Measurements from ENCODE around the gene CD274.
A peak's percentile ranks its signal among the peaks of the same experiment; 100 is the strongest.
"Not testable (repeated sequence)": the region's sequence is repeated elsewhere in the genome, so short reads cannot be mapped to it uniquely, and the experiment has no call there.

CD274 gene

GRCh38 chr9:5430912-5431311, 19.4 kb upstream of the CD274 start:
- Histone ChIP-seq H3K27me3 (ENCODE audit: insufficient read depth, low read length, poor library complexity) (no peaks in the 10 kb centered on the region), H3K9ac (ENCODE audit: low read depth, low read length) (no peak overlapping the region), H3K4me1 (ENCODE audit: insufficient read depth, low read length) (peaks cover under 1% of the 10 kb centered on the region; the same call in 1 of the 2 replicates), H3K4me2 (ENCODE audit: insufficient read depth, low read length) (no peak overlapping the region), H3K9me3 (ENCODE audit: insufficient read depth, low read length, severe bottlenecking) (peaks cover 5% of the 10 kb centered on the region), H4K20me1 (ENCODE audit: insufficient read depth, low read length) (no peaks in the 10 kb centered on the region), H2AFZ (ENCODE audit: low read depth, low read length) (no peak overlapping the region), H3K4me3 (ENCODE audit: low read depth in 1 of 2, low read length in 2 of 2) (no peak overlapping the region), H3K27ac (ENCODE audit: low read length) (no peak overlapping the region), H3K79me2 (ENCODE audit: insufficient read depth, low read length) (no peaks in the 10 kb centered on the region), H3K36me3 (ENCODE audit: insufficient read depth, low read length) (peaks cover 14% of the 10 kb centered on the region)
- DNase-seq = no peak
- no peak for ATAC-seq (ENCODE audit: insufficient read depth, low read depth)
- TF ChIP-seq EZH2 (IDR thresholded peaks at IDR 0.05; ENCODE audit: borderline replicate concordance, low read depth, low read length, severe bottlenecking) = no peak
- TF ChIP-seq CTCF (IDR thresholded peaks at IDR 0.05; ENCODE audit: borderline replicate concordance, extremely low read depth, low read length, poor library complexity, severe bottlenecking) = no peak

- H4K20me1 ChIP-seq (ENCODE audit: insufficient read depth, low read length); H3K9ac ChIP-seq (ENCODE audit: low read depth, low read length); DNase-seq; H3K27me3 ChIP-seq (ENCODE audit: insufficient read depth, low read length, poor library complexity); ATAC-seq (ENCODE audit: insufficient read depth, low read depth); H3K9me3 ChIP-seq (ENCODE audit: insufficient read depth, low read length, severe bottlenecking); H2AFZ ChIP-seq (ENCODE audit: low read depth, low read length); H3K4me3 ChIP-seq (ENCODE audit: low read depth in 1 of 2, low read length in 2 of 2); H3K79me2 ChIP-seq (ENCODE audit: insufficient read depth, low read length); H3K27ac ChIP-seq (ENCODE audit: low read length); H3K4me2 ChIP-seq (ENCODE audit: insufficient read depth, low read length): not testable (repeated sequence)
- Histone ChIP-seq H3K36me3 (ENCODE audit: insufficient read depth, low read length) (peaks cover 20% of the 10 kb centered on the region), H3K4me1 (ENCODE audit: insufficient read depth, low read length) (peaks cover 14% of the 10 kb centered on the region)
These were observed 17.5 kb upstream of the CD274 start for GRCh38 chr9:5432890-5433289.

GRCh38 chr9:5433328-5433727, 17.0 kb upstream of the CD274 start:
- H3K36me3 ChIP-seq (ENCODE audit: insufficient read depth, low read length) = peaks cover 20% of the 10 kb centered on the region
- not testable (repeated sequence) for ATAC-seq (ENCODE audit: insufficient read depth, low read depth); H3K79me2 ChIP-seq (ENCODE audit: insufficient read depth, low read length); H3K27ac ChIP-seq (ENCODE audit: low read length); H2AFZ ChIP-seq (ENCODE audit: low read depth, low read length); H3K27me3 ChIP-seq (ENCODE audit: insufficient read depth, low read length, poor library complexity); H3K9ac ChIP-seq (ENCODE audit: low read depth, low read length); DNase-seq; H3K9me3 ChIP-seq (ENCODE audit: insufficient read depth, low read length, severe bottlenecking); H3K4me3 ChIP-seq (ENCODE audit: low read depth in 1 of 2, low read length in 2 of 2); H4K20me1 ChIP-seq (ENCODE audit: insufficient read depth, low read length); H3K4me2 ChIP-seq (ENCODE audit: insufficient read depth, low read length)
- peaks cover 19% of the 10 kb centered on the region for H3K4me1 ChIP-seq (ENCODE audit: insufficient read depth, low read length)

- Histone ChIP-seq H3K4me1 (ENCODE audit: insufficient read depth, low read length) (peaks cover 26% of the 10 kb centered on the region), H3K36me3 (ENCODE audit: insufficient read depth, low read length) (peaks cover 20% of the 10 kb centered on the region)
- not testable (repeated sequence) for H2AFZ ChIP-seq (ENCODE audit: low read depth, low read length); ATAC-seq (ENCODE audit: insufficient read depth, low read depth); H3K79me2 ChIP-seq (ENCODE audit: insufficient read depth, low read length); H4K20me1 ChIP-seq (ENCODE audit: insufficient read depth, low read length); H3K9me3 ChIP-seq (ENCODE audit: insufficient read depth, low read length, severe bottlenecking); H3K4me2 ChIP-seq (ENCODE audit: insufficient read depth, low read length); DNase-seq; H3K27me3 ChIP-seq (ENCODE audit: insufficient read depth, low read length, poor library complexity); H3K9ac ChIP-seq (ENCODE audit: low read depth, low read length); H3K4me3 ChIP-seq (ENCODE audit: low read depth in 1 of 2, low read length in 2 of 2); H3K27ac ChIP-seq (ENCODE audit: low read length)
These were observed 16.2 kb upstream of the CD274 start for GRCh38 chr9:5433841-5434810.

- Histone ChIP-seq H3K9me3 (ENCODE audit: insufficient read depth, low read length, severe bottlenecking) (peaks cover 5% of the 10 kb centered on the region), H3K36me3 (ENCODE audit: insufficient read depth, low read length) (peaks cover 20% of the 10 kb centered on the region), H3K27ac (ENCODE audit: low read length) (no peak overlapping the region), H4K20me1 (ENCODE audit: insufficient read depth, low read length) (no peaks in the 10 kb centered on the region), H2AFZ (ENCODE audit: low read depth, low read length) (no peak overlapping the region), H3K79me2 (ENCODE audit: insufficient read depth, low read length) (peaks cover 8% of the 10 kb centered on the region), H3K27me3 (ENCODE audit: insufficient read depth, low read length, poor library complexity) (no peaks in the 10 kb centered on the region), H3K4me3 (ENCODE audit: low read depth in 1 of 2, low read length in 2 of 2) (peak overlapping the region in 1 of 2 experiments; percentile 7; a peak in 1 of 4 replicates), H3K4me2 (ENCODE audit: insufficient read depth, low read length) (peak overlapping the region; percentile 91; the same call in 1 of the 2 replicates), H3K9ac (ENCODE audit: low read depth, low read length) (no peak overlapping the region; the same call in 1 of the 2 replicates), H3K4me1 (ENCODE audit: insufficient read depth, low read length) (peaks cover 26% of the 10 kb centered on the region)
- DNase-seq (no peak), ATAC-seq (ENCODE audit: insufficient read depth, low read depth) (no peak)
- TF ChIP-seq CTCF (IDR thresholded peaks at IDR 0.05; ENCODE audit: borderline replicate concordance, extremely low read depth, low read length, poor library complexity, severe bottlenecking) (no peak), EZH2 (IDR thresholded peaks at IDR 0.05; ENCODE audit: borderline replicate concordance, low read depth, low read length, severe bottlenecking) (no peak)
These were observed 14.4 kb upstream of the CD274 start for GRCh38 chr9:5435912-5436311.

Measured in DND-41 (cell line).